GM18867 (cell line): ENCODE measurements around the gene DYRK1B.

Source experiments
- ATAC-seq: cut with Tn5 transposase; IDR thresholded peaks from one replicate; pipeline ENCODE4 v1.9.1; 2021; ENCODE audit warnings: mild to moderate bottlenecking, moderate library complexity; ENCODE audit not compliant: unreplicated experiment

DYRK1B gene

GRCh38 chr19:39864118-39864517 lies 30.2 kb upstream of the DYRK1B start:
- ATAC-seq = no peak

GRCh38 chr19:39858541-39858940 lies 24.6 kb upstream of the DYRK1B start:
- no peak for ATAC-seq

GRCh38 chr19:39852882-39853281 lies 18.9 kb upstream of the DYRK1B start:
- no peak for ATAC-seq

GRCh38 chr19:39850892-39851291 lies 16.9 kb upstream of the DYRK1B start:
- ATAC-seq = no peak

- no peak for ATAC-seq
These were observed 14.4 kb upstream of the DYRK1B start for GRCh38 chr19:39848392-39848791.

GRCh38 chr19:39847525-39847924 lies 13.6 kb upstream of the DYRK1B start:
- no peak for ATAC-seq

- no peak for ATAC-seq
These were observed 12.9 kb upstream of the DYRK1B start for GRCh38 chr19:39846678-39847486.

- ATAC-seq = peak; percentile 74
These were observed 12.1 kb upstream of the DYRK1B start, which contains the start of gene FBL for GRCh38 chr19:39845933-39846677. Gene FBL, minus strand, starts transcription at chr19:39846379. Its CDS starts 79 bp downstream, at chr19:39846300.

GRCh38 chr19:39845584-39845932 lies 11.6 kb upstream of the DYRK1B start:
- ATAC-seq = no peak

GRCh38 chr19:39845172-39845571 lies 11.2 kb upstream of the DYRK1B start:
- ATAC-seq = no peak

- no peak for ATAC-seq
These were observed 10.2 kb upstream of the DYRK1B start for GRCh38 chr19:39843919-39844793.

GRCh38 chr19:39842693-39843435 lies 8.9 kb upstream of the DYRK1B start:
- no peak for ATAC-seq

- ATAC-seq = no peak
These were observed 7.1 kb upstream of the DYRK1B start for GRCh38 chr19:39841041-39841440.

- no peak for ATAC-seq
These were observed 6.5 kb upstream of the DYRK1B start for GRCh38 chr19:39840492-39840891.

- ATAC-seq = no peak
These were observed 5.8 kb upstream of the DYRK1B start for GRCh38 chr19:39839678-39840327.

- no peak for ATAC-seq
These were observed 4.6 kb upstream of the DYRK1B start for GRCh38 chr19:39838569-39838968.

GRCh38 chr19:39837978-39838377 lies 4.0 kb upstream of the DYRK1B start:
- ATAC-seq = no peak

GRCh38 chr19:39834287-39834841 lies 402 bp upstream of the DYRK1B start:
- no peak for ATAC-seq

- ATAC-seq = no peak
These were observed 850 bp downstream of the DYRK1B start for GRCh38 chr19:39833160-39833463.
